GM12878 (cell line): ENCODE results near the gene TNFAIP8L3.

Experiments
- IKZF2 ChIP-seq, 2 experiments: fragments of 450-650 bp; IDR thresholded peaks; 2 replicates each; pipeline ENCODE4 v1.6.1; 2017; ENCODE audit warnings: mild to moderate bottlenecking in 2 of 2, moderate library complexity in 2 of 2
- POLR2A ChIP-seq: IDR thresholded peaks from 2 replicates; pipeline ENCODE4 v1.6.1; 2011; ENCODE audit warnings: low read depth, mild to moderate bottlenecking, low read length
- POLR2AphosphoS5 ChIP-seq: IDR thresholded peaks from 2 replicates; pipeline ENCODE4 v1.6.1; 2011; ENCODE audit warnings: mild to moderate bottlenecking, low read length, inconsistent platforms
- SPI1 ChIP-seq: IDR thresholded peaks from 2 replicates; pipeline ENCODE4 v1.6.1; 2011; ENCODE audit warnings: low read depth, mild to moderate bottlenecking, low read length, moderate library complexity, borderline replicate concordance; ENCODE audit not compliant: insufficient read depth
- TF ChIP-seq, protein P1 (sequence below), 3 experiments: IDR thresholded peaks in 2 of 3; conservative IDR thresholded peaks in 1 of 3; 2 replicates each; pipeline ENCODE4 v1.5.1; 2011; ENCODE audit warnings: low read depth in 3 of 3, low read length in 3 of 3, mild to moderate bottlenecking in 3 of 3, control low read depth in 2 of 3, moderate library complexity in 2 of 3, inconsistent platforms in 1 of 3, mixed read lengths in 1 of 3; ENCODE audit not compliant: control insufficient read depth in 2 of 3, insufficient read depth in 1 of 3; ENCODE audit errors: extremely low read depth in 1 of 3
- TF ChIP-seq, protein P2 (sequence below): fragments of 150-350 bp; IDR thresholded peaks from 2 replicates; pipeline ENCODE4 v1.6.1; 2016; ENCODE audit warnings: low read depth, low read length
- TF ChIP-seq, protein P3 (sequence below): IDR thresholded peaks from 2 replicates; pipeline ENCODE4 v1.6.1; 2012; ENCODE audit warnings: mild to moderate bottlenecking, low read depth, low read length

DNA sequence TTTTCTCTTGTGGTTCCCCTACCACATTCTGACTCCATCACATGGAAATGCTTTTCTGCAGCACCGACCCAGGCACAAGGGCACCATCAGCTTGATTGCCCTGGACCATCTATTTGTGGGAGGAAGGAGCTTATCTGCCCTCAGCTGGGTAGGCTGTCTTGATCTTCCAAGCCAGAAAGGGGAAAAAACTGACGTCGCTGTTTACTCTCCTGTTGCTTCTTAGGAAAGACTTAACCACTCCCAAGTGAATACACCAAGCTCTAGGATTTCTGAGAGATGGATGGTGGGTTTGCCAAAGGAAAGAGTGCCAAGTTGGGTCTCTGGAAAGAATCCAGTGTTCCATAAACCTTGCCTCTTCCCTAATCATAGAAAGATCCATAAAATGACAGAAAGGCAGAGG is 4.0 kb downstream of the TNFAIP8L3 start:
- TF ChIP-seq, protein P1, sequence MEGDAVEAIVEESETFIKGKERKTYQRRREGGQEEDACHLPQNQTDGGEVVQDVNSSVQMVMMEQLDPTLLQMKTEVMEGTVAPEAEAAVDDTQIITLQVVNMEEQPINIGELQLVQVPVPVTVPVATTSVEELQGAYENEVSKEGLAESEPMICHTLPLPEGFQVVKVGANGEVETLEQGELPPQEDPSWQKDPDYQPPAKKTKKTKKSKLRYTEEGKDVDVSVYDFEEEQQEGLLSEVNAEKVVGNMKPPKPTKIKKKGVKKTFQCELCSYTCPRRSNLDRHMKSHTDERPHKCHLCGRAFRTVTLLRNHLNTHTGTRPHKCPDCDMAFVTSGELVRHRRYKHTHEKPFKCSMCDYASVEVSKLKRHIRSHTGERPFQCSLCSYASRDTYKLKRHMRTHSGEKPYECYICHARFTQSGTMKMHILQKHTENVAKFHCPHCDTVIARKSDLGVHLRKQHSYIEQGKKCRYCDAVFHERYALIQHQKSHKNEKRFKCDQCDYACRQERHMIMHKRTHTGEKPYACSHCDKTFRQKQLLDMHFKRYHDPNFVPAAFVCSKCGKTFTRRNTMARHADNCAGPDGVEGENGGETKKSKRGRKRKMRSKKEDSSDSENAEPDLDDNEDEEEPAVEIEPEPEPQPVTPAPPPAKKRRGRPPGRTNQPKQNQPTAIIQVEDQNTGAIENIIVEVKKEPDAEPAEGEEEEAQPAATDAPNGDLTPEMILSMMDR (IDR thresholded peaks at IDR 0.05 in 2 of 3, conservative IDR thresholded peaks at IDR 0.05 in 1 of 3; ENCODE audit: control insufficient read depth in 2 of 3, extremely low read depth in 1 of 3, insufficient read depth in 1 of 3, low read depth in 3 of 3, low read length in 3 of 3): no peak
- TF ChIP-seq POLR2A: no peak
- TF ChIP-seq, protein P2, sequence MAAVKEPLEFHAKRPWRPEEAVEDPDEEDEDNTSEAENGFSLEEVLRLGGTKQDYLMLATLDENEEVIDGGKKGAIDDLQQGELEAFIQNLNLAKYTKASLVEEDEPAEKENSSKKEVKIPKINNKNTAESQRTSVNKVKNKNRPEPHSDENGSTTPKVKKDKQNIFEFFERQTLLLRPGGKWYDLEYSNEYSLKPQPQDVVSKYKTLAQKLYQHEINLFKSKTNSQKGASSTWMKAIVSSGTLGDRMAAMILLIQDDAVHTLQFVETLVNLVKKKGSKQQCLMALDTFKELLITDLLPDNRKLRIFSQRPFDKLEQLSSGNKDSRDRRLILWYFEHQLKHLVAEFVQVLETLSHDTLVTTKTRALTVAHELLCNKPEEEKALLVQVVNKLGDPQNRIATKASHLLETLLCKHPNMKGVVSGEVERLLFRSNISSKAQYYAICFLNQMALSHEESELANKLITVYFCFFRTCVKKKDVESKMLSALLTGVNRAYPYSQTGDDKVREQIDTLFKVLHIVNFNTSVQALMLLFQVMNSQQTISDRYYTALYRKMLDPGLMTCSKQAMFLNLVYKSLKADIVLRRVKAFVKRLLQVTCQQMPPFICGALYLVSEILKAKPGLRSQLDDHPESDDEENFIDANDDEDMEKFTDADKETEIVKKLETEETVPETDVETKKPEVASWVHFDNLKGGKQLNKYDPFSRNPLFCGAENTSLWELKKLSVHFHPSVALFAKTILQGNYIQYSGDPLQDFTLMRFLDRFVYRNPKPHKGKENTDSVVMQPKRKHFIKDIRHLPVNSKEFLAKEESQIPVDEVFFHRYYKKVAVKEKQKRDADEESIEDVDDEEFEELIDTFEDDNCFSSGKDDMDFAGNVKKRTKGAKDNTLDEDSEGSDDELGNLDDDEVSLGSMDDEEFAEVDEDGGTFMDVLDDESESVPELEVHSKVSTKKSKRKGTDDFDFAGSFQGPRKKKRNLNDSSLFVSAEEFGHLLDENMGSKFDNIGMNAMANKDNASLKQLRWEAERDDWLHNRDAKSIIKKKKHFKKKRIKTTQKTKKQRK: no peak
- TF ChIP-seq SPI1: no peak
- TF ChIP-seq, protein P3, sequence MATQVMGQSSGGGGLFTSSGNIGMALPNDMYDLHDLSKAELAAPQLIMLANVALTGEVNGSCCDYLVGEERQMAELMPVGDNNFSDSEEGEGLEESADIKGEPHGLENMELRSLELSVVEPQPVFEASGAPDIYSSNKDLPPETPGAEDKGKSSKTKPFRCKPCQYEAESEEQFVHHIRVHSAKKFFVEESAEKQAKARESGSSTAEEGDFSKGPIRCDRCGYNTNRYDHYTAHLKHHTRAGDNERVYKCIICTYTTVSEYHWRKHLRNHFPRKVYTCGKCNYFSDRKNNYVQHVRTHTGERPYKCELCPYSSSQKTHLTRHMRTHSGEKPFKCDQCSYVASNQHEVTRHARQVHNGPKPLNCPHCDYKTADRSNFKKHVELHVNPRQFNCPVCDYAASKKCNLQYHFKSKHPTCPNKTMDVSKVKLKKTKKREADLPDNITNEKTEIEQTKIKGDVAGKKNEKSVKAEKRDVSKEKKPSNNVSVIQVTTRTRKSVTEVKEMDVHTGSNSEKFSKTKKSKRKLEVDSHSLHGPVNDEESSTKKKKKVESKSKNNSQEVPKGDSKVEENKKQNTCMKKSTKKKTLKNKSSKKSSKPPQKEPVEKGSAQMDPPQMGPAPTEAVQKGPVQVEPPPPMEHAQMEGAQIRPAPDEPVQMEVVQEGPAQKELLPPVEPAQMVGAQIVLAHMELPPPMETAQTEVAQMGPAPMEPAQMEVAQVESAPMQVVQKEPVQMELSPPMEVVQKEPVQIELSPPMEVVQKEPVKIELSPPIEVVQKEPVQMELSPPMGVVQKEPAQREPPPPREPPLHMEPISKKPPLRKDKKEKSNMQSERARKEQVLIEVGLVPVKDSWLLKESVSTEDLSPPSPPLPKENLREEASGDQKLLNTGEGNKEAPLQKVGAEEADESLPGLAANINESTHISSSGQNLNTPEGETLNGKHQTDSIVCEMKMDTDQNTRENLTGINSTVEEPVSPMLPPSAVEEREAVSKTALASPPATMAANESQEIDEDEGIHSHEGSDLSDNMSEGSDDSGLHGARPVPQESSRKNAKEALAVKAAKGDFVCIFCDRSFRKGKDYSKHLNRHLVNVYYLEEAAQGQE: no peak
- no peak for TF ChIP-seq IKZF2 (IDR thresholded peaks at IDR 0.05)
- no peak for TF ChIP-seq POLR2AphosphoS5
